Stimulated activated CD8-positive, alpha-beta memory T cell treated with anti-CD3 and anti-CD28 coated beads, Interleukin-12 subunit alpha, Interleukin-12 subunit beta, amount 100 ng/mL, for 4 hours (primary cell): ENCODE measurements around the gene ACTR6.
A peak's percentile ranks its signal among the peaks of the same experiment; 100 is the strongest.

Experiments used
- DNase-seq: peaks from one replicate; pipeline ENCODE4 v3.0.0-alpha.2; 2020; ENCODE audit warnings: low read depth

The ACTR6 gene

GRCh38 chr12:100266585-100266834 lies 65.9 kb downstream of the ACTR6 start:
- DNase-seq: no peak

- peak; percentile 84 for DNase-seq
Observed at GRCh38 chr12:100266835-100267602, 66.4 kb downstream of the ACTR6 start, which contains the start of the genes DEPDC4 and SCYL2. DEPDC4 (minus strand) TSS chr12:100267079; CDS start chr12:100267076, 3 bp downstream. SCYL2 (plus strand) TSS chr12:100267177; CDS start chr12:100282971, 15,794 bp downstream.

- no peak for DNase-seq
Observed at GRCh38 chr12:100267603-100268281, 67.1 kb downstream of the ACTR6 start.

DNA sequence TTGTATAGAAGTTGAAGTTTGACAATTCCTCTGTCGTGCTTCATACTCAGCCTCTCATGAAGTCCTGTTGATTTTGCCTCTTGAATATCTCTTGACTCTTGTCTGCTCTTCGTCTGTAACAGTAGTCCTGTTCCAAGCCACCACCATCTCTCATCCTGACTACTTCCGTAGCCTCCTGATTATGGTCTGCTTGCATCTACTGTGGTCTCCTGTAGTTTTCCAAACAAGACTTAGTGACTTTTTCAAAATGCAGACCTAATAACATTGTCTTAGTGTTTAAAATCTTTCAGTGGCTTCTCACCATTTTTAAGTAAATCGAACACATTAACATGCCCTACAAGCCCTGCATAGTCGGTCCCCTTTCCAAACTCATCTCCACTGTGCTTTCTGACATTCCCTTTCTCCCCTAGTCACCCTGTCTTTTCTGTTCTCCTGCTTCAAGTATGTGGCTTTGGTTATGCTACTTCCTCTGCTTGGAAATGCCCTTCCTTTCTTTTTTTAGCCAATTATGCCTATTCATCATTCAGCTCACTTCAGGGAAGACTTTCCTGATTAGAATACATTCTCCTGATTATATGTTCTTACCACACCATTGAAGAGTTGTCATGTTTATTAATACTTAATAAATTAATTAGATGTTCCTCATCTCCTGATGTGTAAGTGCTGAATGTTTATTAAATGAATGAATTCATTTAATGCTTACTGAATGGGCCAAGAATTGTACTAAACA lies 68.4 kb downstream of the ACTR6 start:
- DNase-seq: no peak

DNA sequence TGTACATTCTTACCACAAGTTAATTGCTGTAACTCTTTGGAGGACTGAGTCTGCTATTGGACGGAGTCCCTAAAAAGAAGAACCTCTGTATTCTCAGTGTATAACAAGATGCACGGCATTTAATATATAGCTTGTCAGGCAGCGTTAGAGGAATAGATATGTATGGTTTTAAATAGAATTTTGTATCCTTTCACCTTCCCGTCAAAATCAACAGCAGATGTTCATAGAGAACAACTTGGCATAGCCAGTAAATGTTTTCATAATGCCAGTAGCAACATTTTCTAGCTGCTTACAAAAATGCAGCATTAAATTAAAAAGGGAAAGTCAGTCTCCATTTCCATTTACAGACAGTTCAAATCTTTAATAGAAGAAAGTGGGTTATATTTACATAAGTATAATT lies 73.2 kb downstream of the ACTR6 start:
- DNase-seq: no peak
